ENCODE results near the gene ZMYND8. TPM values are rescaled to one million over a fixed set of nuclear protein-coding genes. Genes with fewer than 3 reads are reported as not detected.

Gene ZMYND8
- total and polyA plus RNA-seq, 2 of the 8 experiments (the other 6 are each of a cell fraction or from before 2014, with no cell fraction given) = 50.5 to 163 TPM

- Histone ChIP-seq H3K4ac (replicated peaks; ENCODE audit: insufficient read length, low read depth, low read length) (no peak overlapping the region), H3K9me3 (ENCODE audit: insufficient read depth in 2 of 2, low read depth in 1 of 2, low read length in 1 of 2) (no peaks in the 10 kb centered on the region), H2BK12ac (ENCODE audit: low read depth, low read length) (no peak overlapping the region), H3K56ac (replicated peaks; ENCODE audit: insufficient read length, low read depth, low read length) (no peak overlapping the region), H3K79me2 (ENCODE audit: control insufficient read depth in 1 of 2, insufficient read depth in 2 of 2, low read length in 2 of 2) (peaks cover 0 to 72% of the 10 kb centered on the region in 2 experiments; a peak in 2 of 4 replicates), H3K23ac (ENCODE audit: insufficient read length) (no peak overlapping the region), H3K14ac (ENCODE audit: insufficient read length) (no peak overlapping the region), H3K4me1 (replicated peaks in 1 of 4; ENCODE audit: control insufficient read depth in 3 of 4, insufficient read depth in 4 of 4, low read length in 3 of 4) (peaks cover 0 to 9% (median 0%) of the 10 kb centered on the region in 4 experiments; a peak in 1 of 7 replicates), H4K5ac (ENCODE audit: insufficient read length, low read depth, low read length) (no peak overlapping the region), H4K20me1 (replicated peaks in 1 of 2; ENCODE audit: control insufficient read depth in 1 of 2, insufficient read depth in 2 of 2, low read length in 2 of 2) (no peaks in the 10 kb centered on the region), H2BK120ac (replicated peaks; ENCODE audit: low read depth, low read length) (no peak overlapping the region), H2BK15ac (ENCODE audit: low read length) (no peak overlapping the region), H3K4me3 (ENCODE audit: extremely low read depth in 1 of 4, insufficient read depth in 2 of 4, low read depth in 3 of 4, low read length in 4 of 4) (no peak overlapping the region), H3K27ac (ENCODE audit: low read depth, low read length) (no peak overlapping the region), H3K27me3 (replicated peaks in 1 of 4; ENCODE audit: control insufficient read depth in 3 of 4, extremely low read depth in 1 of 4, insufficient read depth in 3 of 4, low read length in 3 of 4) (no peaks in the 10 kb centered on the region), H2AK5ac (ENCODE audit: low read depth, low read length) (no peak overlapping the region), H3K9ac (replicated peaks in 1 of 4; ENCODE audit: extremely low read depth in 1 of 4, low read depth in 3 of 4, low read length in 3 of 4) (no peak overlapping the region), H2AFZ (ENCODE audit: low read length) (no peak overlapping the region), H3K4me2 (ENCODE audit: insufficient read depth in 1 of 2, low read depth in 2 of 2, low read length in 2 of 2) (no peak overlapping the region), H3K36me3 (ENCODE audit: control insufficient read depth in 2 of 4, insufficient read depth in 4 of 4, low read length in 3 of 4) (peaks cover 27 to 91% (median 61%) of the 10 kb centered on the region in 4 experiments), H3K18ac (ENCODE audit: extremely low read depth, low read length) (no peak overlapping the region), H3K79me1 (ENCODE audit: low read depth, low read length) (peaks cover 2% of the 10 kb centered on the region; the same call in 1 of the 2 replicates), H4K91ac (replicated peaks; ENCODE audit: insufficient read length, low read length) (no peak overlapping the region), H4K8ac (ENCODE audit: extremely low read depth, insufficient read depth, low read length) (no peak overlapping the region), H2BK5ac (ENCODE audit: low read depth, low read length) (no peak overlapping the region), H3K23me2 (ENCODE audit: low read depth, low read length) (no peaks in the 10 kb centered on the region), H2BK20ac (ENCODE audit: low read length) (no peak overlapping the region)
- no peak for DNase-seq (ENCODE audit: low read depth in 1 of 2, low spot score in 2 of 2)
- no peak for FAIRE-seq
- ChIA-PET CTCF (ENCODE audit: partially characterized antibody) (interaction anchor here (0.8 to 2.8 kb wide), 7 partner anchors 9 to 88 kb away, joined by 3 to 33 read pairs (median 5); no protein-coding TSS in a partner anchor), POLR2A (ENCODE audit: partially characterized antibody) (interaction anchor here (0.9 to 1.3 kb wide), 5 partner anchors 14 to 77 kb away, joined by 3 read pairs; no protein-coding TSS in a partner anchor)
- WGBS, 2 experiments (ENCODE audit: extremely low coverage in 1 of 2, insufficient coverage in 1 of 2, insufficient read length in 1 of 2, insufficient replicate concordance in 2 of 2, low coverage in 1 of 2, low lambda C conversion rate in 2 of 2, missing lambda C conversion rate in 1 of 2) = 89% methylated on average over 8 of the region's 8 CpGs; no CpG with 5 or more reads in 1 of the 2 experiments
- TF ChIP-seq SIRT6 (IDR thresholded peaks at IDR 0.05; ENCODE audit: low read length) = no peak
- TF ChIP-seq TBP (IDR thresholded peaks at IDR 0.05; ENCODE audit: low read depth, low read length) = no peak
- TF ChIP-seq CHD1 (IDR thresholded peaks at IDR 0.05; ENCODE audit: low read depth, low read length) = no peak
- no peak for TF ChIP-seq USF2 (IDR thresholded peaks at IDR 0.05; ENCODE audit: low read length)
- TF ChIP-seq HDAC2 (IDR thresholded peaks at IDR 0.05; ENCODE audit: borderline replicate concordance in 1 of 2, low read depth in 2 of 2, low read length in 2 of 2) = no peak
- no peak for TF ChIP-seq ATF3 (IDR thresholded peaks at IDR 0.05; ENCODE audit: insufficient read depth, low read depth, low read length)
- TF ChIP-seq KDM1A (IDR thresholded peaks at IDR 0.05; ENCODE audit: borderline replicate concordance, low read length) = no peak
- TF ChIP-seq KDM4A (IDR thresholded peaks at IDR 0.05; ENCODE audit: low read depth, low read length, severe bottlenecking) = no peak
- no peak for TF ChIP-seq KDM5A (IDR thresholded peaks at IDR 0.05; ENCODE audit: low read length)
- TF ChIP-seq BACH1 (IDR thresholded peaks at IDR 0.05; ENCODE audit: low read length) = no peak
- no peak for TF ChIP-seq EGR1 (IDR thresholded peaks at IDR 0.05; ENCODE audit: borderline replicate concordance, low read depth, low read length)
Measured at GRCh38 chr20:47295129-47295813, 61.2 kb downstream of the ZMYND8 start.

Measured in H1 (cell line).